ENCODE data around the gene LINGO1.

LINGO1 gene

DNA sequence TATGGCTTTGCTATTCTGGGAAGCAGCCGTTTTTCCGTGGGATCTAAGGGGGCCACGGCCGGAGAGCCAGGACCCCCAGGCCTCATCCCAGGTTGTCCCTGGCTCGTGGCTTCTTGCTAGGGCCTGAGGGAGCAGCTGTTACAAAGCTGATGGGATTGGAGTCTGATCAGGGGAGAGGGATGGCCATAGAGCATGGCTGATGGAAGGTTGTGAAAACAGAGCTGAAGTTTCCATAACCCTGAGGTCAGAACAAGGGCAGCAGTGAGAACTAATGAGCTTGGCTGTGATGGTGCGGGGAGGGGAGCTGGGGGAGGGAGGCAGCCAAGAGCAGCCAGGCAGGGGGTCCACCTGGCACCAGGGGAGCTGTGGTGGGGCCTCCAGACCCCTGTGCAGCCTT lies 63.0 kb downstream of the LINGO1 start:
- DNase-seq (ENCODE audit: low read depth), result no peak

DNA sequence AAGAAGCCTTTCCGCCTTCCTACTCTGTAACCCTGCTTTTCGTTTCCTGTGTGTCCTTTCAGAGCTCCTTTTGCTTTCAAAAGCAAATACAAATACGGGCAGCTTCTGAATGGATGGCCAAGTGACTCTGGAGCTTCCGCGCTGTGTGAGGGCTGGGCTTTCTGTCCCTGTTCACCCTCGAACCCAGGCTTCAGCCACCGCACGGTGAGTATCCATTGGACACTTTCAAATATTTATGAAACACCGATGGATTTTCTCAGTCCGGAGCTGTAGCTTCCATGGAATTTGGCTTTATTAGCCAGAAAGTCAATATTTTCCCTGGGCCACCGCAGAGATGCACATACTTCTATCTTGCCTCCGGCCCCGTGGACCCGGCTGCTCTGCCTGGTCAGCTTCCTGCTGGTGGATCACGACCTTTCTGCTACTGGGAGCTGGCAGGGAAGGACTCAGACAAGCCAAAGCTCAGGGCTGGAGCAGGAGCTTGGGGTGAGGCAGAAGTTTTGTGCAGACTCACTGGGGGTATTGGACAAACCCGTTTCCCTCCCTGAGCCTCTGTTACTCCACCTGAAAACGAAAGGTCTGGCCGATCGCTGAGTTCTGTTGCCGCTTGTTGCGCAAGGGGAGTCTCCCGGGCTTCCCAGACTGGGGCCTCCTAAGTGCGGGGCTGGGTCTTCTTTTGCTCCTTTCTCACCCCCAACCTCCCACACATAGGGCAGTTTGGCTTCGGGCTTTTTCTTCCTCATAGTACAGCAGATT lies 63.6 kb downstream of the LINGO1 start:
- DNase-seq (ENCODE audit: low read depth), result no peak

DNA sequence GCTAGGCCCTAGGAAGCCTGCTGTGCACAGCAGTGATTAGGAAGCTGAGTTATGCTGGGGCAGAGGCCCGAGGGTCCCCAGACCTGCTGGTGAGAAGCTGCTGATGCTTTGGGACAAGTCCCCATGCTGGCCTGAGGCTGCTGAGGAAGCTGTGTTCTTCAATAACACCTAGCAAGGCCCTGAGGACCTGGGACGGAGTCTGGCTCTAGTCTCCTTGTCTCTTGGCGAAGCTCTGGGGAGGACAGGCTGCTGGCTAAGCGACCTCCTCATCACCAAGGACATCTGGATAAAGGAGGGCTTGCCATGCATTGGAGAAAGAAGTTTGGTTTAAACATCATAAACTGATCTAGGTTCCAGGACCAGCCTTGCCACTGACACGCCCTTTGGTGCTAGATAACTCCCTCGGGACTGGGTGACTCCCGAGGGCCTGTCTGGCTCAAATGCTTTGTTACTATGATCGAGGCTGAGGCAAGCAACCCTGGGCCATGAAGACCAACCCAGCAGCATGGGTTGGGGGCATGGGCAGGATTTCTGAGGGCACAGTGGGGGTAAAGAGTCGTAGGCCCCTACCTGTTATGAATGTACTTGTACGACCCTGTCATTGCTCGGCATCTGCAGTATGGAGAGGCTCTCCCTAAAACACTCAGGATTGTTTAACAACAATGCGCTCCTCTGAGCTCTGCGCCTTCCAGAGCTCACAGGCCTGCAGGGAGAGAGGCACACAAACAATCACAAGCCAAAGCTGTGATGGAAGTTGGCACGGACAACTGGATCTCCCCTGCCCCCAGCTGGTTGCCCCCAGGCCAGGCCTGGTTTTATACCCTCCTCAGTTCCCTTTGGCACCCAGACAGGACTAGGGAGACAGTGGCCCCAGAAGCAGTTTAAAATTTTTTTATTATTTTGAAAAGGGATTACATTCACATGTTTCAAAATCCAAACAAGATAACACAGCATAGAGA lies 64.4 kb downstream of the LINGO1 start:
- no peak for DNase-seq (ENCODE audit: low read depth)

DNA sequence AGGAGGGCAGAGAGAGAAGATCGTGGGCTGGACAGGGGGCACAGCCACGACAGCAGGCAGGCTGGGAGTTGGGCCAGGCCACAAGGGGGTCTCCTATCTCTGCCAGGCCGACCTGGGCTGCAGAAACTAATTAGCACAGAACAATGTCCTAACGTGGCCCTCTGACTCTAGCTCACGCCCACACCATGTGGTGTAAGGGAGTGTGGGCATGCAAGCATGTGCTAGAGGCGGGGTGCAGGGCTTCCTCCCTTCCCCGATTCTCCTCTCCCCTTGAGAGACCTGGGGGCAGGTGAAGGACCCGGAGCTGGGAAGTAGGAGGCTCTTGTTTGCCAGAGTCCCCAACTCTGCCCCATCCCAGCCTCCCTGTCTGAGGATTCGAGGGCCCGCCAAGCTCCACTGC lies 65.5 kb downstream of the LINGO1 start:
- no peak for DNase-seq (ENCODE audit: low read depth)

DNA sequence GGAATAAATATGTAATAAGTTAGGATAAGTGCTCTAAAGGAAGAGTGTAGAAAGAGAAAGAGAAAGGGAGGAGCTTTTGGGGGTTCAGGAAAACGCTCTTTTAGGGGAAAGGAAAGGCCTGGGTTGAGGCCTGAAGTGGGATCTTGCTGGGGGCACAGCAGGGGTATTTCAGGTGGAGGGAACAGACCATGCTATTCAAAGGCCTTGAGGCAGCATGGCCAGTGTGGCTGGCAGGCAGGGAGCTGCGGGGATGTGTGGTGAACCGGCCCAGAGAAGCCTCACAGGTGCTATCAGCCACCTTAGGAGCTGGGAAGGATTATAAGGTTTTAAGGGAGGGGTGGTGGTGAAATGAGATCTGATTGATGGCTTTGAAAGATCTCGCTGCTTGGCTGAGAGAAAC lies 66.6 kb downstream of the LINGO1 start:
- DNase-seq (ENCODE audit: low read depth), result no peak

DNA sequence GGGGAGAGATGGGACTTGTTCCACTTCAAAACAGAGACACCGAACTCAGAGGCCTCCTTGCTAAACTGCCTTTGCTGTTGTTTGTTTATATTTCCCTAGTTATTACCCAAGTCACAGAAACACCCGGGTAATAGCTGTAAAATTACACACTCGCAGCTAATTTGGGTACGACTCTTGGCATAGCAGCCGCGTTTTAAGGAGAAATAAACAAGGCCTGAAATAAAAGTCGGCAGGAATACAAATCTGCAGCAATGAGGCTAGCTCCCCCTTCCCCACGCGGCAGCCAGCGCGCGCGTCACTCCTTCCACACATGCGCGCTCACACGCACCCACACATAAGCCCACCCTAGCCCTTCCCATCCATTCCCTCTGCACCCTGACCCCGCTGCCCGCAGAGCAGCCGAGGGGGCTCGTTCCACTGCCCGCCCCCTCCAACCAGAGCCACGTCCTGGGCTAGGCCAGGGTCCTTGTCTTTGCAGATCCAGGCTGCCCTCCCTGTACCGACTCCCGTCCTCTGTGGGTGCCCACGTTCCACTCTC lies 67.3 kb downstream of the LINGO1 start:
- DNase-seq (ENCODE audit: low read depth), result no peak

DNA sequence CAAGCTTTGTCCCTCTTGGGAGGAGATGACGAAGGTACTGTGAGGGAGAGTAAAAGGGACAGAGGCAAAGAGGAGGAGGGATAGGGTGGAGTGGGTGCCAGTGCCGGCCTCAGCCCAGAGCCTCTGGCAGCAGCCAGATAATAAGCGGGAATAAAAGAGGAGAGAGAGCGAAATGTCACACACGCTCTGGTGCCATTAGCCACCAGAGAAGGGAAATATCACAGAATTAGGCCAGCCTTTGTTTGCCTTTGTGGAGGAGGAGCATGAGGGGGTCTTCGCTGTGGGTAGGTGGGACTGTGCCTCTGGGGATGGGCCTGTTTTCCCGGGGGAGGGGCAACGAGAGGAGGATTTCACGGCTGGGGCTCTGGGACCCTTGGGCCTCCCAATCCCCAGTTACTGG lies 67.8 kb downstream of the LINGO1 start:
- DNase-seq (ENCODE audit: low read depth), result no peak

DNA sequence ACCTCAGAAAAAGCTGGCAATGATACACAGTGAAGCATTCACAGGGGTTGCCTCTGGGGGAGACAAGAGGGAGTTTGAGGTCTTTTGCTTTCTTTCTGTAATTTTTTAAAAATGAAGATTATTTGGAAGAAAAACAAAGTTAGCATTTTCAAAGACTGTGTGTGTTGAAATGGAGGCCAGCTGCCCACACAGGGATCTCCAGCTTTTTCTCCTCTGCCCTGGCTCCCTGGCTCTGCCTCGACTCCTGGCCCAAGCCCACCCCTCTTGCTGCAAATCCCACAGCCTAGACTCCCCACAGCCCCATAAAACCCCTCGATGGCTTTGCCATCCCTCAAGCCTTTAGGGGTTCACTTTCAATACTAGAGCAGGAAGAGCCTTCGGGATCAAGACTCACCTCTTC lies 68.4 kb downstream of the LINGO1 start:
- DNase-seq (ENCODE audit: low read depth), result no peak

DNA sequence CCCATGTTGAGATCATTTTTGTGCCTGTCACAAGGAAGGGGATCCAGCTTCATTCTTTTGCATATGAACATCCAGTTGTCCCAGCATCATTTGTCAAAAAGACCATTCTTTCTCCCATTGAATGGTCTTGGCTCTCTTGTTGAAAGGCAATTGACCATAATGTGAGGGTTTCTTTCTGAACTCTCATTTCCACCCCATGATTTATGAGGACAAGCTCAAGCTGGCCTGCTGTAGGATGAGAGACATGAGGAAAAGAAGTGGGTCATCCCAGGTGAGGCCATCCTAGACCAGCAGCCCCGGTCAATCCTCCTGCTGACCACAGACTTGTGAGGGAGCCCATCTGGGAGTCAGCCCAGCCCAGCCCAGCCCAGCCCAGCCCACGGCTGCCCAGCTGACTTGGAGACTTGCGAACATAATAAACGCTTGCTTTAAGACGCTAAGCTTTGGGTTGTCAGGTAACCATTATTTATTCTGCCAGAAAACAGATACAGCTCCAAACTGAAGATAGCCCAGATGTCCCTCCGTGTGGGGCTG lies 69.0 kb downstream of the LINGO1 start:
- DNase-seq (ENCODE audit: low read depth), result no peak
